HG03575 (cell line): Measurements from ENCODE around the gene QKI.

ENCODE experiments used
- ATAC-seq: cut with Tn5 transposase; IDR thresholded peaks from one replicate; pipeline ENCODE4 v1.9.1; 2021; ENCODE audit not compliant: unreplicated experiment, insufficient number of reproducible peaks, low FRiP score; ENCODE audit errors: extremely low read depth

QKI gene

GRCh38 chr6:163620670-163621330, 206.3 kb downstream of the QKI start:
- no peak for ATAC-seq

GRCh38 chr6:163625265-163625664, 210.7 kb downstream of the QKI start:
- no peak for ATAC-seq

GRCh38 chr6:163626073-163626867, 211.8 kb downstream of the QKI start:
- ATAC-seq, result no peak

GRCh38 chr6:163627274-163628062, 212.9 kb downstream of the QKI start:
- ATAC-seq, result no peak
